Amniotic stem cell (primary cell): ENCODE results near the gene IGSF9.

Experiments used
- DNase-seq: peaks from one replicate; lab custom pipeline; 2025; lab: John Stamatoyannopoulos, UW

The IGSF9 gene, protein sequence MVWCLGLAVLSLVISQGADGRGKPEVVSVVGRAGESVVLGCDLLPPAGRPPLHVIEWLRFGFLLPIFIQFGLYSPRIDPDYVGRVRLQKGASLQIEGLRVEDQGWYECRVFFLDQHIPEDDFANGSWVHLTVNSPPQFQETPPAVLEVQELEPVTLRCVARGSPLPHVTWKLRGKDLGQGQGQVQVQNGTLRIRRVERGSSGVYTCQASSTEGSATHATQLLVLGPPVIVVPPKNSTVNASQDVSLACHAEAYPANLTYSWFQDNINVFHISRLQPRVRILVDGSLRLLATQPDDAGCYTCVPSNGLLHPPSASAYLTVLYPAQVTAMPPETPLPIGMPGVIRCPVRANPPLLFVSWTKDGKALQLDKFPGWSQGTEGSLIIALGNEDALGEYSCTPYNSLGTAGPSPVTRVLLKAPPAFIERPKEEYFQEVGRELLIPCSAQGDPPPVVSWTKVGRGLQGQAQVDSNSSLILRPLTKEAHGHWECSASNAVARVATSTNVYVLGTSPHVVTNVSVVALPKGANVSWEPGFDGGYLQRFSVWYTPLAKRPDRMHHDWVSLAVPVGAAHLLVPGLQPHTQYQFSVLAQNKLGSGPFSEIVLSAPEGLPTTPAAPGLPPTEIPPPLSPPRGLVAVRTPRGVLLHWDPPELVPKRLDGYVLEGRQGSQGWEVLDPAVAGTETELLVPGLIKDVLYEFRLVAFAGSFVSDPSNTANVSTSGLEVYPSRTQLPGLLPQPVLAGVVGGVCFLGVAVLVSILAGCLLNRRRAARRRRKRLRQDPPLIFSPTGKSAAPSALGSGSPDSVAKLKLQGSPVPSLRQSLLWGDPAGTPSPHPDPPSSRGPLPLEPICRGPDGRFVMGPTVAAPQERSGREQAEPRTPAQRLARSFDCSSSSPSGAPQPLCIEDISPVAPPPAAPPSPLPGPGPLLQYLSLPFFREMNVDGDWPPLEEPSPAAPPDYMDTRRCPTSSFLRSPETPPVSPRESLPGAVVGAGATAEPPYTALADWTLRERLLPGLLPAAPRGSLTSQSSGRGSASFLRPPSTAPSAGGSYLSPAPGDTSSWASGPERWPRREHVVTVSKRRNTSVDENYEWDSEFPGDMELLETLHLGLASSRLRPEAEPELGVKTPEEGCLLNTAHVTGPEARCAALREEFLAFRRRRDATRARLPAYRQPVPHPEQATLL

GRCh38 chr1:159945483-159946241 is at the start of gene IGSF9:
TSS of gene IGSF9 (minus strand) at chr1:159945613. CDS start at chr1:159943454, 2,159 bp downstream.
- no peak for DNase-seq

- DNase-seq = no peak
Measured at GRCh38 chr1:159994896-159995295, 49.5 kb upstream of the IGSF9 start.

GRCh38 chr1:159993911-159994310 is 48.5 kb upstream of the IGSF9 start:
- DNase-seq = no peak

DNA sequence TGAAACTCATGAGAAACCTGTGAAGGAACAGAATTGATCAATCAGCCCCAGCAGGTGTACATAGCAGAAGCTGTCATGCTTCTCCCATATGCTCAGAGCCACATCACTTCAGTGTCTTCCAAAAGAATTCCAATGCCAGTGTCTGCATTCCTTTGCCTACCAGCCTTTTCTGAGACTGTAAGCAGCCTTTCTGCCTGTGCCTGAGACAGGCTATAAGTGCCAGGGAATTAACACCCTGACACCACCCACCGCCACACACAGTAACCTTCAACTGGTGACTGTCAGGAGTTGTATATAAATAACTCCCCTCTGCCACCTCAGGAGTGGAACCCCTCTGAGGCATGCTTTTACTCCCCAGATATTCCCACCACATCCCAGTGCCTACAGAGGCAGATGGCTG is 46.7 kb upstream of the IGSF9 start:
- DNase-seq = no peak

DNA sequence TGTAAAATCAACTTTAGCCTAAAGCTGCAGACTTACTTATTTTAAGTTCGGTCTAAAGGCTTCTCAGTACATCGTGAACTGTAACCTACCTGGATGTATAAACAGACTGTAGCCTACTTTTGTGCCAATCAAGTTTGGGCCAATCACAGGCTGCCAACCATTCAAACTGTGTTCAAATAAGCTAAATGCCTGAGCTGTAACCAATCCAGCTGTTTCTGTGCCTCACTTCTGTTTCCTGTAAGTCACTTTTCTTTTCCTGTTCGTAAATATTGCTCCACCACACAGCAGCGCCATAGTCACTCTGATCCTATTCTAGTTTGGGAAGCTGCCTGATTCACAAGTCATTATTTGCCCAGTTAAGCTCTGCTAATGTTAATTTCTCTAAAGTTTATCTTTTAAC is 46.1 kb upstream of the IGSF9 start:
- DNase-seq = no peak

- DNase-seq = no peak
Measured at GRCh38 chr1:159990005-159990404, 44.6 kb upstream of the IGSF9 start.

DNA sequence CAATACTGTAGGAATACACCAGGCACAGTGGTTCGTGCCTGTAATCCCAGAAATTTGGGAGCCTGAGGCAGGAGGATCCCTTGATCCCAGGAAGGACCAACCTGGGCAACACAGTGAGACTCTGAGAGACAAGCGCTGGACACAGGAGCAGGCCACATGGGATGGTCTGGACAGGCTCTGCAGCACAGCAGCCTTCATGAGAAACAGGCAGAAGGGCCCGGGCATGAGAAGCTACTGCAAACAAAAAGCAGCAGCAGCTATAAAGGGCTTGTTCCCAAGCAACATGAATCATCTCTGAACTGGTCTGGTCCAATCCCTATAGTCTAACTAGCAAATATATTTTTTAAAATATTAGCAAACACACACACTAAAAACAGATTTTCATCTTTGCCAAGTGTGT is 44.2 kb upstream of the IGSF9 start:
- DNase-seq = no peak

DNA sequence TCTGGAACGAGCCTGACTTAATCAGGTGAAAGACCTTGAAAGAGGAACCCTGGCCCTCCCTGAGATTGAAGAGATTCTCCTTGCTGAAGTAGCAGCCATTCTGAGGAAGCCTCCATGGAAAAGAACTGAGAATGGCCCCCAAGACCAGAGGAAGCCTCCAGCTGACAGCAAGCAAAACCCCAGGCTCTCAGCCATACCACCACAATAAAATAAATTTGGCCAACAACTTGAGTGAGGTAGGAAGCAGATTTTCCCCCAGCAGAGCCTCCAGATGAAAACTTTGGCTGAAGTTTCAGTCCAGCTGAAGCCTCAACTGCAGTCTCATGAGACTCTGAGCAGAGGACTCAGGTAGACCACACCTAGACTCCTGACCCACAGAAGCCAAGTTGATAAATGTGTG is 42.6 kb upstream of the IGSF9 start:
- DNase-seq = no peak

- DNase-seq = no peak
Measured at GRCh38 chr1:159987186-159987585, 41.8 kb upstream of the IGSF9 start.

- DNase-seq = no peak
Measured at GRCh38 chr1:159986531-159986930, 41.1 kb upstream of the IGSF9 start.

DNA sequence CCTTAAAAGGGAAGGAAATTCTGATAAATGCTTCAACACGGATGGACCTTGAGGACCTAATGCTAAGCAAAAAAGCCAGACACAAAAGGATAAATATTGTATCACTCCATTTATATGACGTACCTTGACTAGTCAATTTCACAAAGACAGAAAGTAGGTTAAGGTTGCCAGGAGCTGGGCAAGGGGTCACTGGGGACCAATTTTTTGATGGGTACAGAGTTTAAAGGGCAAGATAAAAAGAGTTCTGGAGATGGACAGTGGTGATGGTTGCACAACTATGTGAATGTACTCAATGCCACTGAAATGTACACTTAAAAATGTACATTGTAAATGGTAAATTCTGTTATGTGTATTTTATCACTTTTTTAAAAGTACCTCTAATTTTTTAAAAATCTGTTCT is 40.7 kb upstream of the IGSF9 start:
- DNase-seq = no peak

GRCh38 chr1:159985473-159985872 is 40.1 kb upstream of the IGSF9 start:
- no peak for DNase-seq

DNA sequence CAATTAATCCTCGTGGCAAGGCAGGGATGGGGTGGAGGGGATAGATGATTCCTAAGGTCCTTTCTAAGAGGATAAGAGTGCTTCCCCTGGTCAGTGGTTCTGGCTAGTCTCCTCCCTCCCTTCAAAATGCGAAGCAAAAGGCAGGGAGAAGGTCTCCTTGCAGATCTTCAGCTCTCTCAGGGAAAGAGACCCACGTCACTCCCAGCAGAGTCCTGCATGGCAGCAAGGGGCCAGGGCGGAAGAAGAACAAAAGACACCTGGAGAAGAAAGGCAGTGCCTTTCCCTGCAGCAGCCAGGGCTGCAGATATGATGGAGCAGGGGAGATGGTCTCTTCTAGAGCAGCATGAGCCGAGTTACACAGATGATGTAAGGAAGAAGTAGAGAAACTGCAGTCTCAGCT is 38.3 kb upstream of the IGSF9 start:
- DNase-seq = no peak

GRCh38 chr1:159982280-159982679 is 36.9 kb upstream of the IGSF9 start:
- no peak for DNase-seq

GRCh38 chr1:159981351-159982055 is 36.1 kb upstream of the IGSF9 start:
- DNase-seq = no peak

- no peak for DNase-seq
Measured at GRCh38 chr1:159980786-159981185, 35.4 kb upstream of the IGSF9 start.

GRCh38 chr1:159980076-159980475 is 34.7 kb upstream of the IGSF9 start:
- no peak for DNase-seq

GRCh38 chr1:159979257-159979656 is 33.8 kb upstream of the IGSF9 start:
- no peak for DNase-seq

- no peak for DNase-seq
Measured at GRCh38 chr1:159978107-159978398, 32.6 kb upstream of the IGSF9 start.

DNA sequence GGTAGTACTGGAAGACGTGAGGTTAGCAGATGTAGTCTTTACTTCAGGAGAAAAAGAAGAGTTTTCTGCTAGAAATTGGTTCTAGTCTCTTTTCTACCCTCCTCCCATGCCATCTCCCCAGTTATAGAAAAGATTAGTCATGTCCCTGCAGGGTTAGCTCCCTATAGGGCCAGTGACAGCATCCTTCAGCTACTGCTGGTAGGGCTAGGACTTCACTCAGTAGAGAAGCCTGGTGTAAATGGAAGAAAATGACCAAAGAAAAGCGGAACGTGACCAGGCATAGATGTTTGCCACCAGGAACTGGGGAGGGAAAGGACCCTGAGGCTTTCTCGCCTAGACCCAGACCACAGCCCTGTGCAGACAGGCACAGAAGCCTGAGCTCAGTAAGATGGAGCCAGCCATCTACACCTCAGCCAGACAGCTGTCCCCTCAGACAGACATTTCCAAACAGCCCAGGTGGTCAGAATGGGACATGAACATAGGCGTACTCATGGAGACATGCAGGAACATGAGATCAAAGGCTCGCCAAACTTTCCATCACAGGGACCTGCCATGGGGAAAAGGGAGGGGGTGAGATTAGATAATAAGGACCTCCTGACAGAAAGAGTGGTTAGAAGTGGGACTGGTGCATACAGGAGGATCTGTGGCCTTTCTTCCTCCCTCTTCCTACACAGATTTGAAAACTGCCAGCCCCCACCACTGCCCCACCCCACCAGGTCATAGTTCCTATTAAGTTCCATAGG is 32.1 kb upstream of the IGSF9 start:
- no peak for DNase-seq
